HT-29 (cell line): Measurements from ENCODE around the gene PRPF31. TPM values are rescaled to one million over a fixed set of nuclear protein-coding genes. Genes with fewer than 3 reads are reported as not detected.
"Not testable (repeated sequence)": the region's sequence is repeated elsewhere in the genome, so short reads cannot be mapped to it uniquely, and the experiment has no call there.

ENCODE experiments used
- DNase-seq: peaks from one replicate; pipeline ENCODE4 v3.0.0-alpha.2; 2015; ENCODE audit warnings: low spot score
- total RNA-seq: library from RNA; depleted of rRNA; stranded (reverse); fragments of >200 nt; shearing (Covaris generic); gene quantifications from 2 replicates; pipeline ENCODE4 v1.2.3, GENCODE V29; 2014; rRNA removed

The PRPF31 gene
- 157 and 165 TPM in 2 replicates for total RNA-seq

- DNase-seq, result peak; percentile 100
Measured at GRCh38 chr19:54115109-54116063, at the start of gene PRPF31, which contains the start of gene TFPT. Gene PRPF31 (plus strand): TSS chr19:54115754. CDS start chr19:54118279, 2,525 bp downstream. Gene TFPT (minus strand): TSS chr19:54115657. CDS start chr19:54115269, 388 bp downstream.

GRCh38 chr19:54069470-54069869, 46.1 kb upstream of the PRPF31 start:
- DNase-seq, result no peak

- no peak for DNase-seq
Measured at GRCh38 chr19:54073829-54074228, 41.7 kb upstream of the PRPF31 start.

- no peak for DNase-seq
Measured at GRCh38 chr19:54074851-54075250, 40.7 kb upstream of the PRPF31 start.

- DNase-seq, result no peak
Measured at GRCh38 chr19:54077334-54077733, 38.2 kb upstream of the PRPF31 start.

- DNase-seq, result no peak
Measured at GRCh38 chr19:54081032-54081431, 34.5 kb upstream of the PRPF31 start, which contains the start of gene TARM1. Gene TARM1 (minus strand): TSS chr19:54081365. CDS start chr19:54081340, 25 bp downstream.

- no peak for DNase-seq
Measured at GRCh38 chr19:54084410-54084809, 31.1 kb upstream of the PRPF31 start.

GRCh38 chr19:54094426-54095000, 21.0 kb upstream of the PRPF31 start:
- no peak for DNase-seq

GRCh38 chr19:54095136-54095858, 20.3 kb upstream of the PRPF31 start:
- no peak for DNase-seq

GRCh38 chr19:54095859-54096616, 19.5 kb upstream of the PRPF31 start:
- not testable (repeated sequence) for DNase-seq

- DNase-seq, result no peak
Measured at GRCh38 chr19:54096617-54097106, 18.9 kb upstream of the PRPF31 start.

- no peak for DNase-seq
Measured at GRCh38 chr19:54099190-54099902, 16.2 kb upstream of the PRPF31 start.

- DNase-seq, result not testable (repeated sequence)
Measured at GRCh38 chr19:54099903-54100255, 15.7 kb upstream of the PRPF31 start.

GRCh38 chr19:54100561-54100960, 15.0 kb upstream of the PRPF31 start, which contains the start of gene OSCAR:
Gene OSCAR (minus strand): TSS chr19:54100803. CDS start chr19:54100792, 11 bp downstream.
- DNase-seq, result no peak

- DNase-seq, result peak; percentile 100
Measured at GRCh38 chr19:54102421-54103169, 13.0 kb upstream of the PRPF31 start, which contains the start of gene NDUFA3. Gene NDUFA3 (plus strand): TSS chr19:54102855. CDS start chr19:54102879, 24 bp downstream.

- DNase-seq, result no peak
Measured at GRCh38 chr19:54104998-54105715, 10.4 kb upstream of the PRPF31 start.

GRCh38 chr19:54105796-54106195, 9.8 kb upstream of the PRPF31 start:
- DNase-seq, result no peak

GRCh38 chr19:54106716-54107115, 8.8 kb upstream of the PRPF31 start:
- DNase-seq, result no peak
